Endothelial cell of umbilical vein (primary cell): ENCODE results near the gene CYB561A3. TPM values are rescaled to one million over a fixed set of nuclear protein-coding genes. Genes with fewer than 3 reads are reported as not detected.

Source experiments
- BruUV-seq: library from RNA; stranded (reverse); fragments of 400-500 nt; replicated peaks from 2 replicates; lab custom pipeline; 2021; lab: Mats Ljungman, UMichigan
- CTCF ChIA-PET: fragments of 300-600, 350-600 bp; sonication (Branson Sonifier 250); formaldehyde crosslinking; loops from one replicate; lab custom pipeline; 2021; ENCODE audit warnings: antibody characterized with exemption, inconsistent platforms; lab: Charles Lee
- POLR2A ChIA-PET: fragments of 300-600, 350-600 bp; sonication (Branson Sonifier 250); formaldehyde crosslinking; loops from one replicate; lab custom pipeline; 2021; ENCODE audit warnings: antibody characterized with exemption, inconsistent platforms; lab: Charles Lee
- DNase-seq: peaks from one replicate; pipeline ENCODE4 v3.0.0-alpha.2; 2011; ENCODE audit warnings: low read depth, low spot score
- FAIRE-seq: peaks from 2 replicates; lab custom pipeline; 2011; peaks lifted over from hg19 to GRCh38; lab: Jason Lieb, UNC
- H2AFZ ChIP-seq: 2 replicates; pipeline ENCODE4 v1.6.0; 2012; ENCODE audit warnings: low read depth, low read length, control low read depth, inconsistent platforms
- H3K27ac ChIP-seq: 2 replicates; pipeline ENCODE4 v1.5.1; 2011; ENCODE audit warnings: low read depth, mild to moderate bottlenecking, control low read depth, low read length, moderate library complexity; ENCODE audit not compliant: insufficient read depth
- H3K27me3 ChIP-seq, 2 experiments: 2 replicates each; pipeline versions ENCODE4 v1.6.0 to v1.6.1; 2011; ENCODE audit warnings: low read length in 2 of 2, mixed read lengths in 1 of 2; ENCODE audit not compliant: control insufficient read depth in 2 of 2, insufficient read depth in 2 of 2
- H3K36me3 ChIP-seq, 2 experiments: 2 replicates in 1 of 2; 3 replicates in 1 of 2; pipeline ENCODE4 v1.5.1; 2011; ENCODE audit warnings: low read length in 2 of 2, mild to moderate bottlenecking in 1 of 2, moderate library complexity in 1 of 2; ENCODE audit not compliant: control insufficient read depth in 2 of 2, insufficient read depth in 2 of 2; ENCODE audit errors: extremely low read depth in 1 of 2
- H3K4me1 ChIP-seq: 3 replicates; pipeline ENCODE4 v1.5.1; 2011; ENCODE audit warnings: mild to moderate bottlenecking, low read length; ENCODE audit not compliant: control insufficient read depth, insufficient read depth; ENCODE audit errors: extremely low read depth
- H3K4me2 ChIP-seq: 2 replicates; pipeline ENCODE4 v1.6.1; 2011; ENCODE audit warnings: low read length, control low read depth, mixed read lengths; ENCODE audit not compliant: insufficient read depth
- H3K4me3 ChIP-seq, 3 experiments: fragments of 200-600 bp in 1 of 3; sonication (generic), shearing (Covaris generic) in 1 of 3; replicated peaks in 1 of 3; 2 replicates each; pipeline ENCODE4 v1.5.1; 2011 to 2016; ENCODE audit warnings: control low read depth in 3 of 3, low read length in 3 of 3, mild to moderate bottlenecking in 2 of 3, inconsistent platforms in 1 of 3, low read depth in 1 of 3, moderate library complexity in 1 of 3; ENCODE audit not compliant: insufficient read depth in 1 of 3
- H3K79me2 ChIP-seq: 2 replicates; pipeline ENCODE4 v1.6.0; 2012; ENCODE audit warnings: low read length, inconsistent platforms; ENCODE audit not compliant: control insufficient read depth, insufficient read depth
- H3K9ac ChIP-seq: replicated peaks from 2 replicates; pipeline ENCODE3; 2011; ENCODE audit warnings: low read length, control low read depth; ENCODE audit not compliant: insufficient read depth; ENCODE audit errors: extremely low read depth
- H3K9me1 ChIP-seq: replicated peaks from 3 replicates; pipeline ENCODE4 v1.6.0; 2011; ENCODE audit warnings: mild to moderate bottlenecking, low read length; ENCODE audit not compliant: control insufficient read depth, insufficient read depth; ENCODE audit errors: extremely low read depth
- H3K9me3 ChIP-seq: replicated peaks from 2 replicates; pipeline ENCODE4 v1.5.1; 2012; ENCODE audit warnings: low read length, inconsistent platforms; ENCODE audit not compliant: control insufficient read depth, insufficient read depth
- H4K20me1 ChIP-seq: replicated peaks from 2 replicates; pipeline ENCODE3; 2011; ENCODE audit warnings: mild to moderate bottlenecking, low read length; ENCODE audit not compliant: control insufficient read depth, insufficient read depth; ENCODE audit errors: extremely low read depth
- CTCF ChIP-seq, 2 donors: IDR thresholded peaks; 1 replicate in 1 of 2; 2 replicates in 1 of 2; pipeline ENCODE4 v1.5.1; 2011; ENCODE audit warnings: low read length in 2 of 2, mild to moderate bottlenecking in 2 of 2, moderate library complexity in 2 of 2, control low read depth in 1 of 2, inconsistent platforms in 1 of 2, low read depth in 1 of 2; ENCODE audit not compliant: insufficient read depth in 1 of 2; ENCODE audit errors: extremely low read depth in 1 of 2
- EZH2 ChIP-seq: IDR thresholded peaks from 2 replicates; pipeline ENCODE4 v1.6.1; 2012; ENCODE audit warnings: borderline replicate concordance, low read depth, mild to moderate bottlenecking, moderate library complexity, low read length, inconsistent platforms; ENCODE audit not compliant: severe bottlenecking
- GATA2 ChIP-seq: IDR thresholded peaks from 2 replicates; pipeline ENCODE4 v1.7.0; 2011; ENCODE audit warnings: low read depth, mild to moderate bottlenecking, moderate library complexity, mixed read lengths, low read length; ENCODE audit not compliant: insufficient read length, insufficient read depth
- JUN ChIP-seq: IDR thresholded peaks from 2 replicates; pipeline ENCODE4 v1.6.1; 2011; ENCODE audit warnings: borderline replicate concordance, low read depth; ENCODE audit not compliant: insufficient read length, insufficient read depth
- POLR2A ChIP-seq: IDR thresholded peaks from 2 replicates; pipeline ENCODE4 v1.6.1; 2012; ENCODE audit warnings: low read depth, mild to moderate bottlenecking, control low read depth, low read length
- dilution Hi-C: fragments of 300-500 bp; cut with MboI; formaldehyde crosslinking; loops from one replicate; pipeline ENCODE4 v1.15.0; 2019; ENCODE audit warnings: low sequenced_read_pairs; ENCODE audit not compliant: extremely low pct_ligation_motif_present
- intact Hi-C: fragments of 100-400 bp; cut with micrococcal nuclease; formaldehyde crosslinking; loops from one replicate; pipeline ENCODE4 v1.10.0; 2022
- polyA plus RNA-seq, 4 experiments: library from polyadenylated mRNA; depleted of rRNA in 3 of 4; stranded (reverse) in 3 of 4; unstranded in 1 of 4; fragments of >200 nt; gene quantifications; 2 replicates each; pipeline versions ENCODE4 v1.2.1 to v1.2.3, GENCODE V29; 2011 to 2012; ENCODE audit warnings: missing spikeins in 1 of 4
- total RNA-seq: library from RNA; stranded (reverse); gene quantifications from 2 replicates; pipeline ENCODE4 v1.2.3, GENCODE V29; 2021

CYB561A3 gene
- total and polyA plus RNA-seq, 2 donors (not counting 3 experiments of a cell fraction or from before 2014, with no cell fraction given) = 41.6 to 103 TPM

GRCh38 chr11:61309141-61309540 is 52.5 kb downstream of the CYB561A3 start:
- FAIRE-seq (no peak), DNase-seq (no peak)
- ChIA-PET POLR2A (no interaction called here), CTCF (interaction anchor here (1.5 kb wide), 1 partner anchor 27 kb away, joined by 4 read pairs; no protein-coding TSS in a partner anchor)
- H3K79me2 ChIP-seq = no peaks in the 10 kb centered on the region
- peaks cover 42 to 67% of the 10 kb centered on the region in 2 experiments for H3K36me3 ChIP-seq
- H3K9me3 ChIP-seq = no peaks in the 10 kb centered on the region
- no peak overlapping the region for H3K27ac ChIP-seq
- intact Hi-C loops = no loop called here
- H2AFZ ChIP-seq = no peak overlapping the region
- H3K4me1 ChIP-seq = no peaks in the 10 kb centered on the region
- TF ChIP-seq GATA2 (no peak), EZH2 (no peak), POLR2A (no peak)
- H4K20me1 ChIP-seq = no peaks in the 10 kb centered on the region
- no peaks in the 10 kb centered on the region for H3K27me3 ChIP-seq
- dilution Hi-C loops = no loop called here
- H3K4me2 ChIP-seq = no peak overlapping the region
- no TSS peak for BruUV-seq
- no peak overlapping the region for H3K4me3 ChIP-seq
- H3K9ac ChIP-seq = no peak overlapping the region
- no peaks in the 10 kb centered on the region for H3K9me1 ChIP-seq

- DNase-seq (no peak), FAIRE-seq (no peak)
- POLR2A ChIA-PET = no interaction called here
- Histone ChIP-seq H2AFZ (no peak overlapping the region), H3K36me3 (peaks cover 41 to 63% of the 10 kb centered on the region in 2 experiments), H3K9ac (no peak overlapping the region), H3K79me2 (no peaks in the 10 kb centered on the region), H3K9me1 (no peaks in the 10 kb centered on the region), H3K4me1 (no peaks in the 10 kb centered on the region), H3K27ac (no peak overlapping the region), H3K4me3 (no peak overlapping the region), H3K9me3 (no peaks in the 10 kb centered on the region), H3K27me3 (no peaks in the 10 kb centered on the region), H4K20me1 (no peaks in the 10 kb centered on the region), H3K4me2 (no peak overlapping the region)
- intact Hi-C loops = no loop called here
- TF ChIP-seq JUN (no peak), CTCF (IDR thresholded peaks at IDR 0.05; ENCODE audit: extremely low read depth in 1 of 2, insufficient read depth in 1 of 2, low read depth in 1 of 2, low read length in 2 of 2) (no peak), GATA2 (no peak)
- CTCF ChIA-PET = no interaction called here
- dilution Hi-C loops = no loop called here
- no TSS peak for BruUV-seq
Measured at GRCh38 chr11:61307354-61307753, 54.3 kb downstream of the CYB561A3 start.
